Thyroid gland (tissue), 4 donors: ENCODE data around the gene ADAMTS14. TPM values are rescaled to one million over a fixed set of nuclear protein-coding genes. Genes with fewer than 3 reads are reported as not detected.

ENCODE experiments used
- DNase-seq, 2 donors: peaks; one replicate each; pipeline ENCODE4 v3.0.0-alpha.2; 2019
- H3K27ac ChIP-seq, 3 donors: fragments of 200-600 bp; sonication (generic); 1 replicate in 2 of 3; 2 replicates in 1 of 3; pipeline ENCODE4 v1.5.1; 2016 to 2019; ENCODE audit warnings: mild to moderate bottlenecking in 1 of 3, moderate library complexity in 1 of 3
- H3K27me3 ChIP-seq: fragments of 200-600 bp; sonication (generic); one replicate; pipeline ENCODE4 v1.5.1; 2019
- H3K36me3 ChIP-seq, 2 donors: fragments of 200-600 bp; sonication (generic); one replicate each; pipeline ENCODE4 v1.5.1; 2016 to 2019
- H3K4me1 ChIP-seq, 2 donors: fragments of 200-600 bp; sonication (generic); one replicate each; pipeline ENCODE4 v1.5.1; 2017 to 2019
- H3K4me3 ChIP-seq, 3 donors: fragments of 200-600 bp; sonication (generic); replicated peaks in 1 of 3; 1 replicate in 2 of 3; 2 replicates in 1 of 3; pipeline ENCODE4 v1.5.1; 2016; ENCODE audit warnings: mild to moderate bottlenecking in 1 of 3
- H3K9me3 ChIP-seq: fragments of 200-600 bp; sonication (generic); one replicate; pipeline ENCODE4 v1.5.1; 2017
- CTCF ChIP-seq, 6 experiments: fragments of 200-600 bp in 3 of 6; fragments of 450-650 bp in 3 of 6; sonication (generic) in 3 of 6; IDR thresholded peaks; one replicate each; pipeline ENCODE4 v1.5.1; 2016 to 2019; ENCODE audit warnings: antibody characterized with exemption in 6 of 6, mild to moderate bottlenecking in 2 of 6, inconsistent platforms in 1 of 6, moderate library complexity in 1 of 6
- POLR2A ChIP-seq, 2 donors: fragments of 450-650 bp; IDR thresholded peaks; one replicate each; pipeline ENCODE4 v1.6.1; 2017; ENCODE audit warnings: antibody characterized with exemption in 2 of 2, mild to moderate bottlenecking in 2 of 2, moderate library complexity in 1 of 2
- WGBS, 2 donors: methylation state at CpG; one replicate each; pipeline ENCODE4 v1.1.5; 2017; 5-methylcytosine and 5-hydroxymethylcytosine counted together
- intact Hi-C: fragments of 100-400 bp; cut with DNase I; formaldehyde crosslinking; loops from one replicate; pipeline ENCODE4 v1.15.1; 2023
- total RNA-seq, 4 donors: library from RNA; depleted of rRNA; stranded (reverse); fragments of >200 nt; gene quantifications; one replicate each; pipeline ENCODE4 v1.2.3, GENCODE V29; 2016

The ADAMTS14 gene
- total RNA-seq, 4 donors from 2014 or later = not detected

- H3K4me3 ChIP-seq = no peak overlapping the region
- no peaks in the 10 kb centered on the region for H3K9me3 ChIP-seq
- TF ChIP-seq POLR2A (IDR thresholded peaks at IDR 0.05) (no peak), CTCF (IDR thresholded peaks at IDR 0.05) (no peak)
- 25 to 62% methylated on average over 3 to 4 of the region's 4 CpGs for WGBS, 2 donors
- no peak for DNase-seq
- intact Hi-C loops = no loop called here
- H3K36me3 ChIP-seq = no peaks in the 10 kb centered on the region
- no peak overlapping the region for H3K27ac ChIP-seq
- H3K4me1 ChIP-seq = no peaks in the 10 kb centered on the region
- H3K27me3 ChIP-seq = no peaks in the 10 kb centered on the region
Measured at GRCh38 chr10:70782086-70782745, 109.9 kb downstream of the ADAMTS14 start.

DNA sequence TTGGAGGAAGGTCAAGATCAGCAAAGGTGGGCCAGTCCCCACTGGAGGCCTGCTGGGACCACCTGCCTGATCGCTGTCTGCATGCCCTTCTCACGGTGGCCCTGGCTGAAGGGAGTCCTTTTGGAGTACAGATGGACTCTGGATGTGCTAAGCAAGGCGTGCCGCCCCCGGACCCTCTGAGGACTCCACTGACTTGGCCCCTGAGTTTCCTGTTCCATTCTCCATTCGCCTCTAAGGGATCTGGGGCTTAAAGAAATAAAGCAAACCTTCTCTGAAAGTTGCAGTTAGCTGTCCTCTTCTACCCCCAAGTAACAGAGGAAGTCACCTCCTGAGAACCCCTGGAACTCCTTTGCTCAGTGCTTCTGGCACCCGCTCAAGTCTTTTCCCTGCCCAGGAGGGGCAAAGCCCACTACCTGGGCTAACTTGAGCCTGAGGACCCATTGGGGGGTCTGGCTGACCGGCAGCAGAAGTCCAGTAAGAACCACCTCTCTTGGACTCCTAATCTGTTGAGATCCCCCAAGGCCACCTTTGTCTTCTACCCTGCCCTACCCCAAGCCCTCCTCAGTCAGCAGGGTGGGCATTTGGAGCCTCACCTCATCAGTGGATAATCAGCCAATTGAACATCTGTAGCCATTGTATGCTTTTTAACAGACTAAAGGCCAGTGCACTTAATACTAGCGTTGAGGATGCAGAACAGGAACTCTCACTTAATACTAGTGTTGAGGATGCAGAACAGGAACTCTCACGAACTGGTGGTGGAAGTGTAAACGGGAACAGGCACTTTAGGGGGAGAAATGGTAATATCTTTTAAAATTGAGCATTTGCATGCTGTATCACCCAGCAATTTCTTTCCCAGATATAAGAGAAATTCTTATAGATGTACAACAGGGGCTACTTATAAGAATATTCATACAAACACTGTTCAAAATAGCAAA lies 110.7 kb downstream of the ADAMTS14 start:
- Histone ChIP-seq H3K27me3 (no peaks in the 10 kb centered on the region), H3K4me3 (no peak overlapping the region), H3K9me3 (no peaks in the 10 kb centered on the region), H3K27ac (no peak overlapping the region), H3K36me3 (no peaks in the 10 kb centered on the region), H3K4me1 (no peaks in the 10 kb centered on the region)
- DNase-seq = no peak
- TF ChIP-seq CTCF (IDR thresholded peaks at IDR 0.05) (no peak), POLR2A (IDR thresholded peaks at IDR 0.05) (no peak)
- intact Hi-C loops = no loop called here
- WGBS, 2 donors = 73 to 74% methylated on average over 11 of the region's 11 CpGs

- intact Hi-C loops = no loop called here
- Histone ChIP-seq H3K9me3 (no peaks in the 10 kb centered on the region), H3K27ac (no peak overlapping the region), H3K4me3 (no peak overlapping the region), H3K4me1 (no peaks in the 10 kb centered on the region), H3K27me3 (no peaks in the 10 kb centered on the region), H3K36me3 (no peaks in the 10 kb centered on the region)
- WGBS, 2 donors = 79 to 83% methylated on average over 5 of the region's 5 CpGs
- DNase-seq = no peak
- no peak for TF ChIP-seq POLR2A (IDR thresholded peaks at IDR 0.05)
- TF ChIP-seq CTCF (IDR thresholded peaks at IDR 0.05) = no peak
Measured at GRCh38 chr10:70784016-70784415, 111.7 kb downstream of the ADAMTS14 start.

DNA sequence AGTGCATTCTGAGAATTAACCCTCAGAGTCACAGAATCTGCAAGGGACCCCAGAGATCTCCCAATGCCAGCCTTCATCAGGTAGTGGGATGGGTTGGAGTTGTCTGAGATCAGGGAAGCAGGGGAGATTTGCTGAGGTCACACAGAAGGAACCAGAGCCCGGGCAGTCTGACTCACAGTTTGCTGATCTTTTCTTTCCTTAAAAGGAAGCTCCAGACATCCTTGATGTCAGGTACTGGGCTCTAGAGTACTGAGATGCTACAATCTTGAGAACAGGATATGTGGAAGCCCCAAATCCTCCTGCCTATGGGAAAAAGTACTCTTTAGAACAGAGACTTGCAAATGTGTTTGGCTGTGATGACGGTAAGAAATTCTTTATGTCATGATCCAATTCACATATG lies 112.2 kb downstream of the ADAMTS14 start:
- DNase-seq = no peak
- Histone ChIP-seq H3K36me3 (no peaks in the 10 kb centered on the region), H3K4me1 (no peaks in the 10 kb centered on the region), H3K27me3 (no peaks in the 10 kb centered on the region), H3K9me3 (no peaks in the 10 kb centered on the region), H3K27ac (no peak overlapping the region), H3K4me3 (no peak overlapping the region)
- intact Hi-C loops = no loop called here
- TF ChIP-seq POLR2A (IDR thresholded peaks at IDR 0.05) (no peak), CTCF (IDR thresholded peaks at IDR 0.05) (no peak)
- WGBS, 2 donors = 78 to 88% methylated on average over 2 of the region's 2 CpGs

DNA sequence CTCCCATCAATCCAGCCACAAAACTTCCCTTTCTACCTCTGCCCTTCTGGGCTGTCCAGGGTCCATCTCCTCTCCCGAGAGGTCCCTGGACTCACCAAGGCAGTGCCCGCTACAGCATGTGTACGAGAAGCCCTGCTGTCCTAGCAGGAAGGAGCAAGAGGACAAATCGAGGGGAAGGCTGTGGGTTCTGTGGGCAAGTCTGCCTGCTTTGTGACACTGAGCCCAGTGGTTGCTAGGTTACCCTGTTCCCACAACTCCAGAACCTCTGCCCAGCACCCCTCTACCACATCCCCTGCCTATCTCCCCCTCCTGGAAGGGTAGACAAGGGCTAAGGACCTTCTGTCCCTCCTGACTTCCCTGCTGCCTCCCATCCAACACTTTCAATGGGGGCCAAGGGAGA lies 112.9 kb downstream of the ADAMTS14 start, which contains the start of gene TBATA:
Gene TBATA, minus strand, starts transcription at position 188 of the 400 bp plus-strand sequence. CDS start 1,998 bp downstream, outside the sequence.
- WGBS, 2 donors = 60 to 94% methylated on average over 4 of the region's 4 CpGs
- Histone ChIP-seq H3K27me3 (no peaks in the 10 kb centered on the region), H3K4me1 (no peaks in the 10 kb centered on the region), H3K9me3 (no peaks in the 10 kb centered on the region), H3K4me3 (no peak within 1 kb of the TSS), H3K36me3 (no peaks in the 10 kb centered on the region), H3K27ac (no peak within 1 kb of the TSS)
- intact Hi-C loops = no loop called here
- no peak for TF ChIP-seq CTCF (IDR thresholded peaks at IDR 0.05)
- DNase-seq = no peak
